B cell (primary cell): ENCODE measurements around the gene FBXO27. TPM values are rescaled to one million over a fixed set of nuclear protein-coding genes. Genes with fewer than 3 reads are reported as not detected.

ENCODE experiments used
- ATAC-seq: fragments of 200-7000 bp; cut with Tn5 transposase; one replicate; pipeline ENCODE4 v1.10.0; 2021; ENCODE audit warnings: low read depth, mild to moderate bottlenecking, moderate number of reproducible peaks, moderate library complexity
- CTCF ChIA-PET: fragments of 350-600 bp; sonication (Branson Sonifier 250); formaldehyde crosslinking; loops from one replicate; lab custom pipeline; 2021; ENCODE audit warnings: antibody characterized with exemption, inconsistent platforms; lab: Charles Lee
- POLR2A ChIA-PET: fragments of 350-600 bp; sonication (Branson Sonifier 250); formaldehyde crosslinking; loops from one replicate; lab custom pipeline; 2021; ENCODE audit warnings: antibody characterized with exemption; lab: Charles Lee
- DNase-seq: peaks from one replicate; pipeline ENCODE4 v3.0.0; 2013
- H2AFZ ChIP-seq: 2 replicates; pipeline ENCODE4 v1.6.1; 2012; ENCODE audit warnings: mild to moderate bottlenecking, low read depth, low read length; ENCODE audit not compliant: insufficient read depth, poor library complexity, severe bottlenecking
- H3K27ac ChIP-seq, 2 donors: 1 replicate in 1 of 2; 2 replicates in 1 of 2; pipeline ENCODE4 v1.5.1; 2012 to 2013; ENCODE audit warnings: low read length in 2 of 2, mild to moderate bottlenecking in 2 of 2, moderate library complexity in 1 of 2
- H3K27me3 ChIP-seq, 4 experiments: fragments of 200-600 bp in 1 of 4; sonication (generic) in 1 of 4; replicated peaks in 1 of 4; 1 replicate in 2 of 4; 2 replicates in 2 of 4; pipeline versions ENCODE4 v1.6.1 to v1.7.0; 2013 to 2016; ENCODE audit warnings: low read length in 3 of 4, mild to moderate bottlenecking in 2 of 4, mixed read lengths in 1 of 4, moderate library complexity in 1 of 4; ENCODE audit not compliant: insufficient read depth in 4 of 4, control insufficient read depth in 3 of 4; ENCODE audit errors: control extremely low read depth in 1 of 4
- H3K36me3 ChIP-seq, 2 experiments: replicated peaks in 1 of 2; 1 replicate in 1 of 2; 2 replicates in 1 of 2; pipeline versions ENCODE4 v1.6.1 to v1.7.1; 2013; ENCODE audit warnings: low read length in 1 of 2; ENCODE audit not compliant: insufficient read depth in 2 of 2, control insufficient read depth in 1 of 2; ENCODE audit errors: control extremely low read depth in 1 of 2, extremely low read depth in 1 of 2
- H3K4me1 ChIP-seq, 2 donors: fragments of 200-600 bp in 1 of 2; sonication (generic) in 1 of 2; 1 replicate in 1 of 2; 2 replicates in 1 of 2; pipeline versions ENCODE4 v1.5.1 to v1.6.1; 2013 to 2017; ENCODE audit warnings: low read length in 2 of 2; ENCODE audit not compliant: control insufficient read depth in 2 of 2, insufficient read depth in 2 of 2
- H3K4me2 ChIP-seq: replicated peaks from 2 replicates; pipeline ENCODE3; 2012; ENCODE audit warnings: mild to moderate bottlenecking, low read depth, low read length; ENCODE audit not compliant: poor library complexity, severe bottlenecking
- H3K4me3 ChIP-seq, 5 experiments: fragments of 200-600 bp in 1 of 5; sonication (generic) in 1 of 5; 1 replicate in 3 of 5; 2 replicates in 2 of 5; pipeline versions ENCODE4 v1.5.1 to v1.7.0; 2011 to 2016; ENCODE audit warnings: low read length in 4 of 5, mild to moderate bottlenecking in 4 of 5, low read depth in 2 of 5, control low read depth in 1 of 5, moderate library complexity in 1 of 5; ENCODE audit not compliant: insufficient read depth in 1 of 5; ENCODE audit errors: control extremely low read depth in 1 of 5, extremely low read depth in 1 of 5
- H3K79me2 ChIP-seq: fragments of 200-600 bp; sonication (generic); one replicate; pipeline ENCODE4 v1.6.0; 2016; ENCODE audit warnings: low read length; ENCODE audit not compliant: control insufficient read depth, insufficient read depth
- H3K9ac ChIP-seq: fragments of 200-600 bp; sonication (generic); 2 replicates; pipeline ENCODE4 v1.6.1; 2017; ENCODE audit warnings: mild to moderate bottlenecking, low read length, moderate library complexity
- H3K9me3 ChIP-seq, 3 donors: one replicate each; pipeline versions ENCODE4 v1.6.1 to v1.7.1; 2013; ENCODE audit warnings: low read length in 2 of 3; ENCODE audit not compliant: control insufficient read depth in 2 of 3, insufficient read depth in 1 of 3; ENCODE audit errors: control extremely low read depth in 1 of 3
- H4K20me1 ChIP-seq: 2 replicates; pipeline ENCODE4 v1.6.0; 2012; ENCODE audit warnings: mild to moderate bottlenecking, low read length; ENCODE audit not compliant: insufficient read depth, control insufficient read depth, poor library complexity, severe bottlenecking
- H3K27ac Mint-ChIP-seq: one replicate; pipeline ENCODE4 v1.8.0; 2021; ENCODE audit warnings: mixed read lengths
- H3K27me3 Mint-ChIP-seq: one replicate; pipeline ENCODE4 v1.8.0; 2021; ENCODE audit warnings: mixed read lengths
- H3K4me1 Mint-ChIP-seq: one replicate; pipeline ENCODE4 v1.8.0; 2021; ENCODE audit warnings: mixed read lengths
- H3K4me3 Mint-ChIP-seq: one replicate; pipeline ENCODE4 v1.8.0; 2021; ENCODE audit warnings: mixed read lengths
- H3K9me3 Mint-ChIP-seq: one replicate; pipeline ENCODE4 v1.8.0; 2022; ENCODE audit warnings: mixed read lengths; ENCODE audit not compliant: insufficient read depth
- CTCF ChIP-seq: fragments of 200-600 bp; IDR thresholded peaks from one replicate; pipeline ENCODE4 v1.8.0; 2022; ENCODE audit warnings: antibody characterized with exemption, mild to moderate bottlenecking
- EZH2 ChIP-seq: IDR thresholded peaks from 2 replicates; pipeline ENCODE4 v1.6.1; 2012; ENCODE audit warnings: borderline replicate concordance, low read depth, mild to moderate bottlenecking, moderate library complexity, low read length; ENCODE audit not compliant: insufficient read depth, poor library complexity, severe bottlenecking
- WGBS: methylation state at CpG from one replicate; pipeline ENCODE4 v1.1.5; 2013; ENCODE audit warnings: missing lambda C conversion rate; ENCODE audit not compliant: insufficient coverage; 5-methylcytosine and 5-hydroxymethylcytosine counted together
- intact Hi-C: fragments of 100-400 bp; cut with micrococcal nuclease; formaldehyde crosslinking; loops from one replicate; pipeline ENCODE4 v1.10.0; 2022
- polyA plus RNA-seq: library from polyadenylated mRNA; depleted of rRNA; stranded (reverse); fragments of >200 nt; gene quantifications from 2 replicates; pipeline ENCODE4 v1.2.3, GENCODE V29; 2012
- total RNA-seq, 2 donors: library from RNA; stranded (reverse); fragments of 120-200 nt in 1 of 2; gene quantifications; 1 replicate in 1 of 2; 2 replicates in 1 of 2; pipeline versions ENCODE4 v1.2.3 to v1.2.4, GENCODE V29; 2013 to 2022

FBXO27 gene
- total and polyA plus RNA-seq, 2 donors (not counting 1 experiment from before 2014, with no cell fraction given): 0.12 to 0.18 TPM

GRCh38 chr19:39077323-39077722 is 45.0 kb upstream of the FBXO27 start:
- CTCF ChIA-PET: no interaction called here
- peaks cover 0 to 20% (median 5%) of the 10 kb centered on the region in 4 experiments for H3K27me3 ChIP-seq
- no peaks in the 10 kb centered on the region for H3K36me3 ChIP-seq
- no peak overlapping the region for H3K9ac ChIP-seq
- Mint-ChIP-seq H3K4me3 (no peak overlapping the region), H3K9me3 (no peaks in the 10 kb centered on the region), H3K27ac (no peak overlapping the region), H3K4me1 (peaks cover 4% of the 10 kb centered on the region), H3K27me3 (peaks cover 29% of the 10 kb centered on the region)
- ATAC-seq (no peak), DNase-seq (no peak)
- intact Hi-C loops: no loop called here
- H4K20me1 ChIP-seq: no peaks in the 10 kb centered on the region
- H3K79me2 ChIP-seq: no peaks in the 10 kb centered on the region
- no peaks in the 10 kb centered on the region for H3K4me1 ChIP-seq
- TF ChIP-seq CTCF (no peak), EZH2 (no peak)
- POLR2A ChIA-PET: no interaction called here
- no peak overlapping the region for H3K4me2 ChIP-seq
- H2AFZ ChIP-seq: no peak overlapping the region
- peaks cover 0 to 2% (median 0%) of the 10 kb centered on the region in 3 donors for H3K9me3 ChIP-seq
- no peak overlapping the region for H3K27ac ChIP-seq
- no peak overlapping the region for H3K4me3 ChIP-seq
- 94% methylated on average over 11 of the region's 11 CpGs for WGBS

GRCh38 chr19:39074942-39075341 is 42.6 kb upstream of the FBXO27 start:
- ATAC-seq: no peak
- H3K9me3 Mint-ChIP-seq: no peaks in the 10 kb centered on the region
- no peaks in the 10 kb centered on the region for H3K4me1 ChIP-seq
- no peak overlapping the region for H2AFZ ChIP-seq
- no peaks in the 10 kb centered on the region for H4K20me1 ChIP-seq
- TF ChIP-seq CTCF (no peak), EZH2 (no peak)
- DNase-seq: no peak
- H3K27me3 ChIP-seq: peaks cover 0 to 11% (median 2%) of the 10 kb centered on the region in 4 experiments
- no peak overlapping the region for H3K9ac ChIP-seq
- H3K27ac ChIP-seq: no peak overlapping the region
- 100% methylated on average over 1 of the region's 6 CpGs for WGBS
- H3K9me3 ChIP-seq: no peaks in the 10 kb centered on the region
- no peak overlapping the region for H3K4me2 ChIP-seq
- H3K4me3 ChIP-seq: no peak overlapping the region
- no peak overlapping the region for H3K27ac Mint-ChIP-seq
- intact Hi-C loops: no loop called here
- CTCF ChIA-PET: no interaction called here
- H3K4me3 Mint-ChIP-seq: no peak overlapping the region
- peaks cover 24% of the 10 kb centered on the region for H3K27me3 Mint-ChIP-seq
- H3K79me2 ChIP-seq: no peaks in the 10 kb centered on the region
- POLR2A ChIA-PET: no interaction called here
- no peaks in the 10 kb centered on the region for H3K36me3 ChIP-seq
- H3K4me1 Mint-ChIP-seq: peaks cover 4% of the 10 kb centered on the region
